GM23248 (cell line): ENCODE data around the gene FSIP1. TPM values are rescaled to one million over a fixed set of nuclear protein-coding genes. Genes with fewer than 3 reads are reported as not detected.

Experiments
- DNase-seq: peaks from one replicate; pipeline ENCODE4 v3.0.0-alpha.2; 2015
- H2AFZ ChIP-seq: fragments of 200-600 bp; sonication (generic); 2 replicates; pipeline ENCODE4 v1.6.1; 2016; ENCODE audit warnings: antibody characterized with exemption
- H3F3A ChIP-seq: fragments of 200-600 bp; sonication (generic); 2 replicates; pipeline ENCODE4 v1.6.1; 2016; ENCODE audit warnings: mild to moderate bottlenecking, antibody characterized with exemption, mixed run types; ENCODE audit not compliant: insufficient read depth
- H3K27ac ChIP-seq: fragments of 200-600 bp; sonication (generic); 2 replicates; pipeline ENCODE4 v1.5.1; 2016; ENCODE audit warnings: mild to moderate bottlenecking
- H3K27me3 ChIP-seq: fragments of 200-600 bp; sonication (generic); replicated peaks from 2 replicates; pipeline ENCODE4 v1.6.1; 2016; ENCODE audit warnings: mild to moderate bottlenecking; ENCODE audit not compliant: insufficient read depth
- H3K36me3 ChIP-seq: fragments of 200-600 bp; sonication (generic); 2 replicates; pipeline ENCODE4 v1.6.1; 2016; ENCODE audit warnings: low read depth, mild to moderate bottlenecking
- H3K4me1 ChIP-seq: fragments of 200-600 bp; sonication (generic); 2 replicates; pipeline ENCODE4 v1.6.1; 2016; ENCODE audit warnings: mild to moderate bottlenecking; ENCODE audit not compliant: insufficient read depth
- H3K4me2 ChIP-seq: fragments of 200-600 bp; sonication (generic); one replicate; pipeline ENCODE4 v1.6.1; 2016; ENCODE audit warnings: mild to moderate bottlenecking; ENCODE audit not compliant: unreplicated experiment
- H3K4me3 ChIP-seq: fragments of 200-600 bp; sonication (generic); 2 replicates; pipeline ENCODE4 v1.5.1; 2016; ENCODE audit warnings: mild to moderate bottlenecking
- H3K79me2 ChIP-seq: fragments of 200-600 bp; sonication (generic); 2 replicates; pipeline ENCODE4 v1.6.1; 2016; ENCODE audit warnings: mild to moderate bottlenecking; ENCODE audit not compliant: insufficient read depth
- H3K9ac ChIP-seq: fragments of 200-600 bp; sonication (generic); 2 replicates; pipeline ENCODE4 v1.6.1; 2016; ENCODE audit warnings: mild to moderate bottlenecking
- H3K9me2 ChIP-seq: fragments of 200-600 bp; sonication (generic); 2 replicates; pipeline ENCODE4 v1.6.1; 2016; ENCODE audit warnings: mixed run types, mild to moderate bottlenecking, moderate library complexity; ENCODE audit not compliant: insufficient read depth
- H3K9me3 ChIP-seq: fragments of 200-600 bp; sonication (generic); one replicate; pipeline ENCODE4 v1.6.1; 2017; ENCODE audit warnings: low read depth
- H4K20me1 ChIP-seq: fragments of 200-600 bp; sonication (generic); 2 replicates; pipeline ENCODE4 v1.6.0; 2016; ENCODE audit not compliant: insufficient read depth
- EZH2 ChIP-seq: fragments of 200-600 bp; sonication (generic); IDR thresholded peaks from 2 replicates; pipeline ENCODE4 v1.6.1; 2018; ENCODE audit warnings: antibody characterized with exemption, mild to moderate bottlenecking; ENCODE audit not compliant: insufficient read depth, poor library complexity, severe bottlenecking
- EZH2phosphoT487 ChIP-seq: fragments of 200-600 bp; sonication (generic); IDR thresholded peaks from 2 replicates; pipeline ENCODE4 v1.6.1; 2018; ENCODE audit warnings: antibody characterized with exemption, moderate library complexity, mild to moderate bottlenecking, low read depth; ENCODE audit not compliant: insufficient read depth
- WGBS, 2 experiments: methylation state at CpG; one replicate each; pipeline ENCODE4 v1.1.6; 2015 to 2017; ENCODE audit warnings: low lambda C conversion rate in 2 of 2, low coverage in 1 of 2; ENCODE audit errors: missing lambda C conversion rate in 2 of 2; 5-methylcytosine and 5-hydroxymethylcytosine counted together
- in situ Hi-C: fragments of 300-500 bp; cut with MboI; formaldehyde crosslinking; loops from 2 replicates; pipeline ENCODE4 v1.15.0; 2020
- polyA plus RNA-seq: library from polyadenylated mRNA; unstranded; fragments of >200 nt; fragmentation: Nextera tagmentation; extraction: Ambion mirVana; gene quantifications from 2 replicates; pipeline ENCODE4 v1.2.1, GENCODE V29; 2016
- total RNA-seq: library from RNA; depleted of rRNA; stranded (reverse); fragments of >200 nt; shearing (Covaris generic); gene quantifications from 2 replicates; pipeline ENCODE4 v1.2.3, GENCODE V29; 2014

FSIP1 gene
- total and polyA plus RNA-seq, 2 experiments from 2014 or later, result 2.4 TPM

GRCh38 chr15:39682366-39682765 lies 100.3 kb downstream of the FSIP1 start:
- Histone ChIP-seq H3F3A (peaks cover 6% of the 10 kb centered on the region), H3K4me1 (peaks cover 57% of the 10 kb centered on the region), H3K4me2 (peak overlapping the region; percentile 37), H3K4me3 (no peak overlapping the region), H2AFZ (peak overlapping the region; percentile 17; the same call in 1 of the 2 replicates), H3K36me3 (no peaks in the 10 kb centered on the region), H4K20me1 (no peaks in the 10 kb centered on the region), H3K9ac (no peak overlapping the region; the same call in 1 of the 2 replicates), H3K27ac (0 out of 2 replicates have a peak overlapping the region, but pooled peaks have one; percentile 61), H3K79me2 (no peaks in the 10 kb centered on the region), H3K27me3 (no peaks in the 10 kb centered on the region), H3K9me3 (no peaks in the 10 kb centered on the region), H3K9me2 (no peaks in the 10 kb centered on the region; the same call in 1 of the 2 replicates)
- in situ Hi-C loops, result loop anchor here (10.0 kb wide), 1 partner anchor 82 kb away; no protein-coding TSS in a partner anchor
- 26 to 45% methylated on average over 2 of the region's 2 CpGs for WGBS, 2 experiments
- TF ChIP-seq EZH2phosphoT487 (no peak), EZH2 (no peak)
- DNase-seq, result peak; percentile 38

DNA sequence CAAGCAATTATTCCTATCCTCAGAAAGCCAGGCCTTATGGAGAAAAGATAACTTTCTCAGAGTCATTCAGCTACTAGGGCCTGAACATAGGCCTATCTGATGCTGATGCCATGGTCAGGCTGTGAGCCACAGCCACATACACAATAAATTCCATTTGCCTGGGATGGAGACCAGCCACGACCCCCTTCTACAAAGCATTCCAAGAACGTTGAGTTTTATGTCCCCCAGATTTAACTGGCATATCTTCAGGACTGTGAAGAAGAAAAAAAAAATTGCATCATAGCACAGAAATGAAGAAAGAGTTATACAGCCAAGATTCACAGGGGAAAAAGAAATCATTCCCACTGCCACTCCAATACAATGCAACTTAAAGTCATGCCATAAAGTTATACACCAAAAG lies 101.8 kb downstream of the FSIP1 start:
- H3K4me1 ChIP-seq, result peaks cover 56% of the 10 kb centered on the region
- WGBS, 2 experiments, result 3 to 6% methylated on average over 2 of the region's 2 CpGs
- H3K27ac ChIP-seq, result peak overlapping the region; percentile 61
- H3K79me2 ChIP-seq, result no peaks in the 10 kb centered on the region
- H3K4me3 ChIP-seq, result no peak overlapping the region
- peak overlapping the region; percentile 18 for H3K4me2 ChIP-seq
- peak; percentile 58 for DNase-seq
- H4K20me1 ChIP-seq, result no peaks in the 10 kb centered on the region
- H3K9me2 ChIP-seq, result no peaks in the 10 kb centered on the region; the same call in 1 of the 2 replicates
- TF ChIP-seq EZH2 (no peak), EZH2phosphoT487 (no peak)
- H3K27me3 ChIP-seq, result no peaks in the 10 kb centered on the region
- peak overlapping the region; percentile 23; the same call in 1 of the 2 replicates for H3K9ac ChIP-seq
- peak overlapping the region; percentile 51; the same call in 1 of the 2 replicates for H2AFZ ChIP-seq
- H3K9me3 ChIP-seq, result no peaks in the 10 kb centered on the region
- in situ Hi-C loops, result loop anchor here (10.0 kb wide), 1 partner anchor 84 kb away; no protein-coding TSS in a partner anchor
- H3F3A ChIP-seq, result peaks cover 6% of the 10 kb centered on the region
- no peaks in the 10 kb centered on the region for H3K36me3 ChIP-seq

DNA sequence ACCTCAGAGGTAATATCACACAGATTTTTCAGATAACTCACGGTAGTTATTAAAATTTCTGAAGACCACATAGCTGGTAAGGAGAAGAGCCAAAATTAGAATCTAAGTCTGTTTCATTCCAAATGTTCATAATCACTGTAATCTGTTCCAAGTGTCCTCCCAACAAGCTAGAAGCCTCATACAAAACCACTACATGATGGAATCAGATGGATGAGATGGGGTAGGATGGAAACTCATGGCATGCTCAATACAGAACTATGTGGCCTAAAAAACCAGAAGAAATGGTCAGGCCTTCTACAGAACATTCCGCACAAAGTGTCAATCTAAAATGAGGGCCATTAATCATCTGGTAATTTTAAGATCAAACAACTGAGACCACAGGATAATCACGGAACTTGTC lies 110.0 kb downstream of the FSIP1 start:
- H3K9ac ChIP-seq, result no peak overlapping the region
- no peaks in the 10 kb centered on the region for H3K9me3 ChIP-seq
- no peaks in the 10 kb centered on the region for H3F3A ChIP-seq
- 72 to 85% methylated on average over 3 of the region's 3 CpGs for WGBS, 2 experiments
- no peaks in the 10 kb centered on the region for H3K79me2 ChIP-seq
- DNase-seq, result no peak
- in situ Hi-C loops, result no loop called here
- no peaks in the 10 kb centered on the region; the same call in 1 of the 2 replicates for H3K9me2 ChIP-seq
- H3K36me3 ChIP-seq, result no peaks in the 10 kb centered on the region
- no peak overlapping the region for H3K27ac ChIP-seq
- H4K20me1 ChIP-seq, result no peaks in the 10 kb centered on the region
- H3K4me3 ChIP-seq, result no peak overlapping the region
- TF ChIP-seq EZH2 (no peak), EZH2phosphoT487 (no peak)
- H3K4me2 ChIP-seq, result no peak overlapping the region
- H3K4me1 ChIP-seq, result no peaks in the 10 kb centered on the region
- H2AFZ ChIP-seq, result no peak overlapping the region
- no peaks in the 10 kb centered on the region for H3K27me3 ChIP-seq

DNA sequence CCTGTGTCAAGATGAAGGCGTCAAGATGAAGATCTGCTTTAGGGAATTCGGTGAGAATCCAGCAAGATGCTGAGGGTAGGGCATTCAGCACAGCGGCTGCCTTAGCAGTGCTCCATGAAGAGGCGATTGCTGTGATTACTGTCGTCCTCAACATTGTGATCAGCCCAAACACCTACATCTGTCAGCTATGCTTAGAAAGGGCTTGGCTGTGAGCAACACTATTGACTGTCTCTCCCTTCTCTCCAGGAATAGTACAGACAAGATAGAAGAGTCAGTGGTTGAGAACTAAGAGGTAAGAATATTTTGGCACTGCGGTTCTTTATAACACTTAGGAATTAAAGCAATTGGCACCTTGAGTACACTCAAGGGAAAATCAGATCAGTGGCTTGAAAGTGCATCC lies 110.5 kb downstream of the FSIP1 start:
- in situ Hi-C loops, result no loop called here
- DNase-seq, result no peak
- no peaks in the 10 kb centered on the region for H3F3A ChIP-seq
- no peak overlapping the region for H3K9ac ChIP-seq
- no peak for TF ChIP-seq EZH2
- no peak for TF ChIP-seq EZH2phosphoT487
- no peak overlapping the region for H3K4me3 ChIP-seq
- H3K9me3 ChIP-seq, result no peaks in the 10 kb centered on the region
- H4K20me1 ChIP-seq, result no peaks in the 10 kb centered on the region
- H2AFZ ChIP-seq, result no peak overlapping the region
- no peaks in the 10 kb centered on the region for H3K27me3 ChIP-seq
- H3K79me2 ChIP-seq, result no peaks in the 10 kb centered on the region
- peaks cover 4% of the 10 kb centered on the region; the same call in 1 of the 2 replicates for H3K4me1 ChIP-seq
- H3K9me2 ChIP-seq, result no peaks in the 10 kb centered on the region; the same call in 1 of the 2 replicates
- no peak overlapping the region for H3K4me2 ChIP-seq
- H3K27ac ChIP-seq, result no peak overlapping the region
- H3K36me3 ChIP-seq, result no peaks in the 10 kb centered on the region
- 93 to 95% methylated on average over 6 of the region's 6 CpGs for WGBS, 2 experiments

DNA sequence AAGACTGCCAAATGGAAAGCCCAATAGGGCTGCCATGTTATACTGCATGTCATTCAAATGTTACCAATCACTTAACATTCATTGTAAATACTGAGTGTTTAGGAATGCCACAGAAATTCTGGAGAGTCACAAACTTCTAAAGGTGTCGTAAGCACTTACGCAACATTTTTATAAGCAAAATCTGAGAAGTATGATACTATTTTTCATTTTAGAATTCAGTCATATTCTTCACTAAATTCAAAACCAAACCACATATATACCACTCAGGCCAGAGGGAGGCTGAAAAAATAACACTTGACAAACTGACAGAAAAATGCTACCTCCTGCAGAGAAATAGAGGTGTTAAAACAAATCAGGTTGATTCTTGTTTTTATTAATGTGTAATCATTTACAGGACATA lies 112.0 kb downstream of the FSIP1 start:
- Histone ChIP-seq H4K20me1 (no peaks in the 10 kb centered on the region), H3K79me2 (no peaks in the 10 kb centered on the region), H3K27me3 (no peaks in the 10 kb centered on the region), H3K4me3 (no peak overlapping the region), H3K36me3 (no peaks in the 10 kb centered on the region), H3K9ac (no peak overlapping the region), H3K27ac (no peak overlapping the region), H3K4me1 (peaks cover 18% of the 10 kb centered on the region), H3K9me2 (no peaks in the 10 kb centered on the region; the same call in 1 of the 2 replicates), H3F3A (peaks cover 6% of the 10 kb centered on the region; the same call in 1 of the 2 replicates), H3K4me2 (no peak overlapping the region), H2AFZ (no peak overlapping the region), H3K9me3 (no peaks in the 10 kb centered on the region)
- no peak for DNase-seq
- TF ChIP-seq EZH2phosphoT487 (no peak), EZH2 (no peak)
- 97 to 98% methylated on average over 2 of the region's 2 CpGs for WGBS, 2 experiments
- in situ Hi-C loops, result no loop called here
